Endothelial cell of umbilical vein (primary cell): Measurements from ENCODE around the gene ELOVL6. TPM values are rescaled to one million over a fixed set of nuclear protein-coding genes. Genes with fewer than 3 reads are reported as not detected.

ENCODE experiments used
- BruUV-seq: library from RNA; stranded (reverse); fragments of 400-500 nt; replicated peaks from 2 replicates; lab custom pipeline; 2021; lab: Mats Ljungman, UMichigan
- CTCF ChIA-PET: fragments of 300-600, 350-600 bp; sonication (Branson Sonifier 250); formaldehyde crosslinking; loops from one replicate; lab custom pipeline; 2021; ENCODE audit warnings: antibody characterized with exemption, inconsistent platforms; lab: Charles Lee
- POLR2A ChIA-PET: fragments of 300-600, 350-600 bp; sonication (Branson Sonifier 250); formaldehyde crosslinking; loops from one replicate; lab custom pipeline; 2021; ENCODE audit warnings: antibody characterized with exemption, inconsistent platforms; lab: Charles Lee
- DNase-seq: peaks from one replicate; pipeline ENCODE4 v3.0.0-alpha.2; 2011; ENCODE audit warnings: low read depth, low spot score
- FAIRE-seq: peaks from 2 replicates; lab custom pipeline; 2011; peaks lifted over from hg19 to GRCh38; lab: Jason Lieb, UNC
- H2AFZ ChIP-seq: 2 replicates; pipeline ENCODE4 v1.6.0; 2012; ENCODE audit warnings: low read depth, low read length, control low read depth, inconsistent platforms
- H3K27ac ChIP-seq: 2 replicates; pipeline ENCODE4 v1.5.1; 2011; ENCODE audit warnings: low read depth, mild to moderate bottlenecking, control low read depth, low read length, moderate library complexity; ENCODE audit not compliant: insufficient read depth
- H3K27me3 ChIP-seq, 2 experiments: 2 replicates each; pipeline versions ENCODE4 v1.6.0 to v1.6.1; 2011; ENCODE audit warnings: low read length in 2 of 2, mixed read lengths in 1 of 2; ENCODE audit not compliant: control insufficient read depth in 2 of 2, insufficient read depth in 2 of 2
- H3K36me3 ChIP-seq, 2 experiments: 2 replicates in 1 of 2; 3 replicates in 1 of 2; pipeline ENCODE4 v1.5.1; 2011; ENCODE audit warnings: low read length in 2 of 2, mild to moderate bottlenecking in 1 of 2, moderate library complexity in 1 of 2; ENCODE audit not compliant: control insufficient read depth in 2 of 2, insufficient read depth in 2 of 2; ENCODE audit errors: extremely low read depth in 1 of 2
- H3K4me1 ChIP-seq: 3 replicates; pipeline ENCODE4 v1.5.1; 2011; ENCODE audit warnings: mild to moderate bottlenecking, low read length; ENCODE audit not compliant: control insufficient read depth, insufficient read depth; ENCODE audit errors: extremely low read depth
- H3K4me2 ChIP-seq: 2 replicates; pipeline ENCODE4 v1.6.1; 2011; ENCODE audit warnings: low read length, control low read depth, mixed read lengths; ENCODE audit not compliant: insufficient read depth
- H3K4me3 ChIP-seq, 3 experiments: fragments of 200-600 bp in 1 of 3; sonication (generic), shearing (Covaris generic) in 1 of 3; replicated peaks in 1 of 3; 2 replicates each; pipeline ENCODE4 v1.5.1; 2011 to 2016; ENCODE audit warnings: control low read depth in 3 of 3, low read length in 3 of 3, mild to moderate bottlenecking in 2 of 3, inconsistent platforms in 1 of 3, low read depth in 1 of 3, moderate library complexity in 1 of 3; ENCODE audit not compliant: insufficient read depth in 1 of 3
- H3K79me2 ChIP-seq: 2 replicates; pipeline ENCODE4 v1.6.0; 2012; ENCODE audit warnings: low read length, inconsistent platforms; ENCODE audit not compliant: control insufficient read depth, insufficient read depth
- H3K9ac ChIP-seq: replicated peaks from 2 replicates; pipeline ENCODE3; 2011; ENCODE audit warnings: low read length, control low read depth; ENCODE audit not compliant: insufficient read depth; ENCODE audit errors: extremely low read depth
- H3K9me1 ChIP-seq: replicated peaks from 3 replicates; pipeline ENCODE4 v1.6.0; 2011; ENCODE audit warnings: mild to moderate bottlenecking, low read length; ENCODE audit not compliant: control insufficient read depth, insufficient read depth; ENCODE audit errors: extremely low read depth
- H3K9me3 ChIP-seq: replicated peaks from 2 replicates; pipeline ENCODE4 v1.5.1; 2012; ENCODE audit warnings: low read length, inconsistent platforms; ENCODE audit not compliant: control insufficient read depth, insufficient read depth
- H4K20me1 ChIP-seq: replicated peaks from 2 replicates; pipeline ENCODE3; 2011; ENCODE audit warnings: mild to moderate bottlenecking, low read length; ENCODE audit not compliant: control insufficient read depth, insufficient read depth; ENCODE audit errors: extremely low read depth
- EZH2 ChIP-seq: IDR thresholded peaks from 2 replicates; pipeline ENCODE4 v1.6.1; 2012; ENCODE audit warnings: borderline replicate concordance, low read depth, mild to moderate bottlenecking, moderate library complexity, low read length, inconsistent platforms; ENCODE audit not compliant: severe bottlenecking
- FOS ChIP-seq: IDR thresholded peaks from 2 replicates; pipeline ENCODE4 v1.6.1; 2011; ENCODE audit warnings: mild to moderate bottlenecking, low read length, moderate library complexity, borderline replicate concordance; ENCODE audit not compliant: insufficient read depth
- JUN ChIP-seq: IDR thresholded peaks from 2 replicates; pipeline ENCODE4 v1.6.1; 2011; ENCODE audit warnings: borderline replicate concordance, low read depth; ENCODE audit not compliant: insufficient read length, insufficient read depth
- MYC ChIP-seq: IDR thresholded peaks from one replicate; pipeline ENCODE4 v1.6.1; 2011; ENCODE audit warnings: mild to moderate bottlenecking, low read depth, low read length
- POLR2A ChIP-seq: IDR thresholded peaks from 2 replicates; pipeline ENCODE4 v1.6.1; 2012; ENCODE audit warnings: low read depth, mild to moderate bottlenecking, control low read depth, low read length
- POLR2AphosphoS5 ChIP-seq: IDR thresholded peaks from 2 replicates; pipeline ENCODE4 v1.6.1; 2012; ENCODE audit warnings: low read depth, mild to moderate bottlenecking, control low read depth, low read length, moderate library complexity; ENCODE audit not compliant: insufficient read depth
- dilution Hi-C: fragments of 300-500 bp; cut with MboI; formaldehyde crosslinking; loops from one replicate; pipeline ENCODE4 v1.15.0; 2019; ENCODE audit warnings: low sequenced_read_pairs; ENCODE audit not compliant: extremely low pct_ligation_motif_present
- intact Hi-C: fragments of 100-400 bp; cut with micrococcal nuclease; formaldehyde crosslinking; loops from one replicate; pipeline ENCODE4 v1.10.0; 2022
- polyA plus RNA-seq, 4 experiments: library from polyadenylated mRNA; depleted of rRNA in 3 of 4; stranded (reverse) in 3 of 4; unstranded in 1 of 4; fragments of >200 nt; gene quantifications; 2 replicates each; pipeline versions ENCODE4 v1.2.1 to v1.2.3, GENCODE V29; 2011 to 2012; ENCODE audit warnings: missing spikeins in 1 of 4
- total RNA-seq: library from RNA; stranded (reverse); gene quantifications from 2 replicates; pipeline ENCODE4 v1.2.3, GENCODE V29; 2021
- TF ChIP-seq, protein P1 (sequence below), 2 donors: IDR thresholded peaks; 1 replicate in 1 of 2; 2 replicates in 1 of 2; pipeline ENCODE4 v1.5.1; 2011; ENCODE audit warnings: low read length in 2 of 2, mild to moderate bottlenecking in 2 of 2, moderate library complexity in 2 of 2, control low read depth in 1 of 2, inconsistent platforms in 1 of 2, low read depth in 1 of 2; ENCODE audit not compliant: insufficient read depth in 1 of 2; ENCODE audit errors: extremely low read depth in 1 of 2
- TF ChIP-seq, protein P2 (sequence below): IDR thresholded peaks from 2 replicates; pipeline ENCODE4 v1.6.1; 2011; ENCODE audit not compliant: insufficient read depth, insufficient read length

The ELOVL6 gene
- total and polyA plus RNA-seq, 2 donors (not counting 3 experiments of a cell fraction or from before 2014, with no cell fraction given) = 6.4 to 26.1 TPM

GRCh38 chr4:110197529-110198042 lies 829 bp downstream of the ELOVL6 start:
- TF ChIP-seq, protein P1, sequence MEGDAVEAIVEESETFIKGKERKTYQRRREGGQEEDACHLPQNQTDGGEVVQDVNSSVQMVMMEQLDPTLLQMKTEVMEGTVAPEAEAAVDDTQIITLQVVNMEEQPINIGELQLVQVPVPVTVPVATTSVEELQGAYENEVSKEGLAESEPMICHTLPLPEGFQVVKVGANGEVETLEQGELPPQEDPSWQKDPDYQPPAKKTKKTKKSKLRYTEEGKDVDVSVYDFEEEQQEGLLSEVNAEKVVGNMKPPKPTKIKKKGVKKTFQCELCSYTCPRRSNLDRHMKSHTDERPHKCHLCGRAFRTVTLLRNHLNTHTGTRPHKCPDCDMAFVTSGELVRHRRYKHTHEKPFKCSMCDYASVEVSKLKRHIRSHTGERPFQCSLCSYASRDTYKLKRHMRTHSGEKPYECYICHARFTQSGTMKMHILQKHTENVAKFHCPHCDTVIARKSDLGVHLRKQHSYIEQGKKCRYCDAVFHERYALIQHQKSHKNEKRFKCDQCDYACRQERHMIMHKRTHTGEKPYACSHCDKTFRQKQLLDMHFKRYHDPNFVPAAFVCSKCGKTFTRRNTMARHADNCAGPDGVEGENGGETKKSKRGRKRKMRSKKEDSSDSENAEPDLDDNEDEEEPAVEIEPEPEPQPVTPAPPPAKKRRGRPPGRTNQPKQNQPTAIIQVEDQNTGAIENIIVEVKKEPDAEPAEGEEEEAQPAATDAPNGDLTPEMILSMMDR (IDR thresholded peaks at IDR 0.05; ENCODE audit: extremely low read depth in 1 of 2, insufficient read depth in 1 of 2, low read depth in 1 of 2, low read length in 2 of 2) = no peak
- TF ChIP-seq POLR2A (peak; percentile 43), POLR2AphosphoS5 (no peak)
- Histone ChIP-seq H4K20me1 (no peaks in the 10 kb centered on the region), H3K4me2 (peak overlapping the region; percentile 98), H2AFZ (peak overlapping the region; percentile 68), H3K4me3 (peak overlapping the region; percentile 78 to 95 (median 91)), H3K9ac (peak overlapping the region; percentile 82), H3K9me3 (no peaks in the 10 kb centered on the region), H3K79me2 (peaks cover 11% of the 10 kb centered on the region), H3K27me3 (no peaks in the 10 kb centered on the region), H3K9me1 (no peaks in the 10 kb centered on the region), H3K27ac (peak overlapping the region; percentile 46), H3K4me1 (peaks cover 23% of the 10 kb centered on the region), H3K36me3 (no peaks in the 10 kb centered on the region)
- intact Hi-C loops (loop anchor here (1.0 to 5.0 kb wide), 5 partner anchors 147 to 764 kb away; partner anchors contain the start of gene SEC24B), dilution Hi-C loops (no loop called here)
- FAIRE-seq (no peak), DNase-seq (peak; percentile 59)
- BruUV-seq = no TSS peak
- CTCF ChIA-PET = interaction anchor here (0.6 to 4.8 kb wide), 6 partner anchors 10 to 376 kb away, joined by 3 to 58 read pairs (median 6); no protein-coding TSS in a partner anchor
- POLR2A ChIA-PET = no interaction called here

- Histone ChIP-seq H3K9me3 (no peaks in the 10 kb centered on the region), H3K9me1 (no peaks in the 10 kb centered on the region), H3K4me2 (peak overlapping the region; percentile 98), H3K9ac (peak overlapping the region; percentile 82), H3K4me3 (peak overlapping the region; percentile 78 to 95 (median 91)), H3K79me2 (peaks cover 11% of the 10 kb centered on the region), H3K27ac (peak overlapping the region; percentile 46), H3K27me3 (no peaks in the 10 kb centered on the region), H3K36me3 (no peaks in the 10 kb centered on the region), H3K4me1 (peaks cover 23% of the 10 kb centered on the region), H2AFZ (peak overlapping the region; percentile 68), H4K20me1 (no peaks in the 10 kb centered on the region)
- ChIA-PET CTCF (interaction anchor here (0.6 to 4.8 kb wide), 4 partner anchors 13 to 376 kb away, joined by 3 to 58 read pairs (median 6); no protein-coding TSS in a partner anchor), POLR2A (no interaction called here)
- DNase-seq (peak; percentile 55), FAIRE-seq (no peak)
- intact Hi-C loops (loop anchor here (1.0 to 5.0 kb wide), 4 partner anchors 110 to 345 kb away; no protein-coding TSS in a partner anchor), dilution Hi-C loops (no loop called here)
- TF ChIP-seq MYC (no peak), FOS (no peak), EZH2 (no peak), POLR2A (no peak), JUN (no peak), POLR2AphosphoS5 (no peak)
- TF ChIP-seq, protein P1 (IDR thresholded peaks at IDR 0.05; ENCODE audit: extremely low read depth in 1 of 2, insufficient read depth in 1 of 2, low read depth in 1 of 2, low read length in 2 of 2) = no peak
- TF ChIP-seq, protein P2, sequence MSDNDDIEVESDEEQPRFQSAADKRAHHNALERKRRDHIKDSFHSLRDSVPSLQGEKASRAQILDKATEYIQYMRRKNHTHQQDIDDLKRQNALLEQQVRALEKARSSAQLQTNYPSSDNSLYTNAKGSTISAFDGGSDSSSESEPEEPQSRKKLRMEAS = no peak
- no TSS peak for BruUV-seq
These were observed 1.4 kb downstream of the ELOVL6 start for GRCh38 chr4:110196871-110197528.
